ENCODE measurements around the gene ATG101. TPM values are rescaled to one million over a fixed set of nuclear protein-coding genes. Genes with fewer than 3 reads are reported as not detected.
A peak's percentile ranks its signal among the peaks of the same experiment; 100 is the strongest.

ATG101 gene
- total and polyA plus RNA-seq, 2 of the 13 experiments (the other 11 are each of a cell fraction or from before 2014, with no cell fraction given) = 58.2 to 67.7 TPM

GRCh38 chr12:52063082-52063924 lies 6.5 kb upstream of the ATG101 start (continued):
- TF ChIP-seq, protein P1, sequence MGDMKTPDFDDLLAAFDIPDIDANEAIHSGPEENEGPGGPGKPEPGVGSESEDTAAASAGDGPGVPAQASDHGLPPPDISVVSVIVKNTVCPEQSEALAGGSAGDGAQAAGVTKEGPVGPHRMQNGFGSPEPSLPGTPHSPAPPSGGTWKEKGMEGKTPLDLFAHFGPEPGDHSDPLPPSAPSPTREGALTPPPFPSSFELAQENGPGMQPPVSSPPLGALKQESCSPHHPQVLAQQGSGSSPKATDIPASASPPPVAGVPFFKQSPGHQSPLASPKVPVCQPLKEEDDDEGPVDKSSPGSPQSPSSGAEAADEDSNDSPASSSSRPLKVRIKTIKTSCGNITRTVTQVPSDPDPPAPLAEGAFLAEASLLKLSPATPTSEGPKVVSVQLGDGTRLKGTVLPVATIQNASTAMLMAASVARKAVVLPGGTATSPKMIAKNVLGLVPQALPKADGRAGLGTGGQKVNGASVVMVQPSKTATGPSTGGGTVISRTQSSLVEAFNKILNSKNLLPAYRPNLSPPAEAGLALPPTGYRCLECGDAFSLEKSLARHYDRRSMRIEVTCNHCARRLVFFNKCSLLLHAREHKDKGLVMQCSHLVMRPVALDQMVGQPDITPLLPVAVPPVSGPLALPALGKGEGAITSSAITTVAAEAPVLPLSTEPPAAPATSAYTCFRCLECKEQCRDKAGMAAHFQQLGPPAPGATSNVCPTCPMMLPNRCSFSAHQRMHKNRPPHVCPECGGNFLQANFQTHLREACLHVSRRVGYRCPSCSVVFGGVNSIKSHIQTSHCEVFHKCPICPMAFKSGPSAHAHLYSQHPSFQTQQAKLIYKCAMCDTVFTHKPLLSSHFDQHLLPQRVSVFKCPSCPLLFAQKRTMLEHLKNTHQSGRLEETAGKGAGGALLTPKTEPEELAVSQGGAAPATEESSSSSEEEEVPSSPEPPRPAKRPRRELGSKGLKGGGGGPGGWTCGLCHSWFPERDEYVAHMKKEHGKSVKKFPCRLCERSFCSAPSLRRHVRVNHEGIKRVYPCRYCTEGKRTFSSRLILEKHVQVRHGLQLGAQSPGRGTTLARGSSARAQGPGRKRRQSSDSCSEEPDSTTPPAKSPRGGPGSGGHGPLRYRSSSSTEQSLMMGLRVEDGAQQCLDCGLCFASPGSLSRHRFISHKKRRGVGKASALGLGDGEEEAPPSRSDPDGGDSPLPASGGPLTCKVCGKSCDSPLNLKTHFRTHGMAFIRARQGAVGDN (CRISPR knock-in tag; IDR thresholded peaks at IDR 0.05) = peak; percentile 27
- no peak for TF ChIP-seq ZBTB10 (CRISPR knock-in tag; IDR thresholded peaks at IDR 0.05; ENCODE audit: borderline replicate concordance)
- TF ChIP-seq ZSCAN12 (CRISPR knock-in tag; IDR thresholded peaks at IDR 0.05) = no peak
- peak; percentile 17; the same call in 1 of the 2 replicates for TF ChIP-seq ZNF280B (CRISPR knock-in tag; IDR thresholded peaks at IDR 0.05; ENCODE audit: borderline replicate concordance)
- TF ChIP-seq ZBTB1 (CRISPR knock-in tag; IDR thresholded peaks at IDR 0.05; ENCODE audit: borderline replicate concordance) = no peak
- TF ChIP-seq NONO (IDR thresholded peaks at IDR 0.05) = no peak
- no peak for TF ChIP-seq NONO (CRISPR knock-in tag; conservative IDR thresholded peaks at IDR 0.05)
- TF ChIP-seq ZFY (CRISPR knock-in tag; IDR thresholded peaks at IDR 0.05) = 0 out of 2 replicates have a peak, but pooled peaks have one; percentile 8
- TF ChIP-seq RXRA (CRISPR knock-in tag; IDR thresholded peaks at IDR 0.05) = peak; percentile 12; the same call in 1 of the 2 replicates
- 0 out of 2 replicates have a peak, but pooled peaks have one; percentile 53 for TF ChIP-seq NRL (CRISPR knock-in tag; IDR thresholded peaks at IDR 0.05; ENCODE audit: borderline replicate concordance)
- TF ChIP-seq TAF1 (CRISPR knock-in tag; IDR thresholded peaks at IDR 0.05) = 0 out of 2 replicates have a peak, but pooled peaks have one; percentile 1

All from HepG2 (cell line).